Spleen (tissue), 11 donors: ENCODE measurements around the gene KMO. TPM values are rescaled to one million over a fixed set of nuclear protein-coding genes. Genes with fewer than 3 reads are reported as not detected.

Source experiments
- DNase-seq: peaks from one replicate; pipeline ENCODE4 v3.0.0-alpha.2; 2020
- H3K27ac ChIP-seq, 8 donors: fragments of 200-600 bp; sonication (generic) in 7 of 8; 1 replicate in 4 of 8; 2 replicates in 4 of 8; pipeline versions ENCODE4 v1.5.0 to v1.8.0; 2016 to 2021; ENCODE audit warnings: inconsistent platforms in 4 of 8, mild to moderate bottlenecking in 4 of 8, moderate library complexity in 1 of 8
- H3K27me3 ChIP-seq, 7 donors: fragments of 200-600 bp; sonication (generic) in 6 of 7; replicated peaks in 1 of 7; 1 replicate in 4 of 7; 2 replicates in 3 of 7; pipeline versions ENCODE4 v1.5.0 to v1.8.0; 2016 to 2021; ENCODE audit warnings: inconsistent platforms in 3 of 7, mild to moderate bottlenecking in 1 of 7
- H3K36me3 ChIP-seq, 6 donors: fragments of 200-600 bp; sonication (generic) in 5 of 6; 1 replicate in 4 of 6; 2 replicates in 2 of 6; pipeline versions ENCODE4 v1.5.0 to v1.8.0; 2016 to 2021; ENCODE audit warnings: inconsistent platforms in 2 of 6
- H3K4me1 ChIP-seq, 6 donors: fragments of 200-600 bp; sonication (generic) in 5 of 6; 1 replicate in 3 of 6; 2 replicates in 3 of 6; pipeline versions ENCODE4 v1.5.0 to v1.8.0; 2016 to 2021; ENCODE audit warnings: inconsistent platforms in 3 of 6
- H3K4me3 ChIP-seq, 8 donors: fragments of 200-600 bp; sonication (generic) in 7 of 8; 1 replicate in 4 of 8; 2 replicates in 4 of 8; pipeline versions ENCODE4 v1.5.0 to v1.8.0; 2016 to 2021; ENCODE audit warnings: inconsistent platforms in 4 of 8, mild to moderate bottlenecking in 4 of 8, moderate library complexity in 2 of 8
- H3K9me3 ChIP-seq, 8 donors: fragments of 200-600 bp; sonication (generic) in 7 of 8; 1 replicate in 4 of 8; 2 replicates in 4 of 8; pipeline versions ENCODE4 v1.5.0 to v1.8.0; 2016 to 2021; ENCODE audit warnings: inconsistent platforms in 4 of 8
- CTCF ChIP-seq, 11 experiments: fragments of 200-600 bp in 7 of 11; fragments of 450-650 bp in 4 of 11; sonication (generic) in 4 of 11; IDR thresholded peaks in 8 of 11; conservative IDR thresholded peaks in 3 of 11; 1 replicate in 7 of 11; 2 replicates in 4 of 11; pipeline versions ENCODE4 v1.4.0 to v1.8.0; 2016 to 2021; ENCODE audit warnings: antibody characterized with exemption in 11 of 11, inconsistent platforms in 4 of 11, mild to moderate bottlenecking in 1 of 11
- POLR2A ChIP-seq, 3 donors: fragments of 450-650 bp; IDR thresholded peaks; one replicate each; pipeline ENCODE4 v1.5.1; 2017; ENCODE audit warnings: antibody characterized with exemption in 3 of 3, mild to moderate bottlenecking in 1 of 3
- POLR2AphosphoS5 ChIP-seq, 3 donors: sonication (generic); formaldehyde crosslinking; IDR thresholded peaks; one replicate each; pipeline ENCODE4 v1.5.1; 2017; ENCODE audit warnings: antibody characterized with exemption in 3 of 3
- WGBS, 5 donors: extraction: QIAGEN DNeasy Blood & Tissue Kit in 3 of 5; methylation state at CpG; one replicate each; pipeline versions ENCODE4 v1.1.5 to v1.1.7; 2013 to 2018; 5-methylcytosine and 5-hydroxymethylcytosine counted together
- intact Hi-C: fragments of 100-400 bp; cut with DNase I; formaldehyde crosslinking; loops from one replicate; pipeline ENCODE4 v1.15.0; 2023; ENCODE audit warnings: low total_unique reads
- polyA plus RNA-seq, 3 donors: library from polyadenylated mRNA; stranded (reverse); fragments of 200-250 nt; gene quantifications; one replicate each; pipeline ENCODE4 v1.2.1, GENCODE V29; 2013
- total RNA-seq, 7 donors: library from RNA; depleted of rRNA in 3 of 7; stranded (reverse); fragments of >200 nt in 3 of 7; fragmentation: NEBNext Ultra II Directional in 4 of 7; extraction: Animal tissue kit (Norgen Biotek cat#: 25700) in 4 of 7; gene quantifications; one replicate each; pipeline versions ENCODE4 v1.1.0 to v1.2.1, GENCODE V29; 2016 to 2021
- donor health status: healthy with polysubstance abuse.
- donor health status: DM: no; HTN: no; CAD: no; lungs with moderate emphysema.
- donor health status: DM: no; HTN: no; CAD: no.
- donor health status: Bipolar disorder and iron deficiency.
- donor health status: healthy.
- donor health status: DM: no; HTN: no; CAD: no.
- donor health status: DM: yes; HTN: yes; CAD: no.

The KMO gene
- total and polyA plus RNA-seq, 10 donors, result 10.3 to 25.1 (median 15.2) TPM

- Histone ChIP-seq H3K4me3 (no peak overlapping the region), H3K27ac (no peak overlapping the region), H3K4me1 (peaks cover 0 to 46% (median 5%) of the 10 kb centered on the region in 6 donors), H3K36me3 (peaks cover 0 to 7% (median 0%) of the 10 kb centered on the region in 6 donors), H3K9me3 (no peaks in the 10 kb centered on the region), H3K27me3 (no peaks in the 10 kb centered on the region)
- TF ChIP-seq POLR2A (IDR thresholded peaks at IDR 0.05) (no peak), POLR2AphosphoS5 (IDR thresholded peaks at IDR 0.05) (no peak), CTCF (IDR thresholded peaks at IDR 0.05 in 8 of 11, conservative IDR thresholded peaks at IDR 0.05 in 3 of 11) (no peak)
- 77 to 87% (median 85%) methylated on average over 1 of the region's 1 CpG for WGBS, 5 donors
- intact Hi-C loops, result loop anchor here (10.0 kb wide), 1 partner anchor 88 kb away; no protein-coding TSS in a partner anchor
- DNase-seq, result no peak
Observed at GRCh38 chr1:241536304-241536703, 4.1 kb downstream of the KMO start.

GRCh38 chr1:241536969-241537368, 4.8 kb downstream of the KMO start:
- DNase-seq, result no peak
- no peaks in the 10 kb centered on the region for H3K9me3 ChIP-seq
- peaks cover 0 to 7% (median 0%) of the 10 kb centered on the region in 6 donors for H3K36me3 ChIP-seq
- no peak overlapping the region for H3K4me3 ChIP-seq
- peaks cover 0 to 49% (median 5%) of the 10 kb centered on the region in 6 donors for H3K4me1 ChIP-seq
- TF ChIP-seq POLR2AphosphoS5 (IDR thresholded peaks at IDR 0.05) (no peak), CTCF (IDR thresholded peaks at IDR 0.05 in 8 of 11, conservative IDR thresholded peaks at IDR 0.05 in 3 of 11) (no peak), POLR2A (IDR thresholded peaks at IDR 0.05) (no peak)
- 35 to 80% (median 62%) methylated on average over 2 of the region's 2 CpGs for WGBS, 5 donors
- no peaks in the 10 kb centered on the region for H3K27me3 ChIP-seq
- intact Hi-C loops, result loop anchor here (10.0 kb wide), 1 partner anchor 88 kb away; no protein-coding TSS in a partner anchor
- no peak overlapping the region for H3K27ac ChIP-seq

DNA sequence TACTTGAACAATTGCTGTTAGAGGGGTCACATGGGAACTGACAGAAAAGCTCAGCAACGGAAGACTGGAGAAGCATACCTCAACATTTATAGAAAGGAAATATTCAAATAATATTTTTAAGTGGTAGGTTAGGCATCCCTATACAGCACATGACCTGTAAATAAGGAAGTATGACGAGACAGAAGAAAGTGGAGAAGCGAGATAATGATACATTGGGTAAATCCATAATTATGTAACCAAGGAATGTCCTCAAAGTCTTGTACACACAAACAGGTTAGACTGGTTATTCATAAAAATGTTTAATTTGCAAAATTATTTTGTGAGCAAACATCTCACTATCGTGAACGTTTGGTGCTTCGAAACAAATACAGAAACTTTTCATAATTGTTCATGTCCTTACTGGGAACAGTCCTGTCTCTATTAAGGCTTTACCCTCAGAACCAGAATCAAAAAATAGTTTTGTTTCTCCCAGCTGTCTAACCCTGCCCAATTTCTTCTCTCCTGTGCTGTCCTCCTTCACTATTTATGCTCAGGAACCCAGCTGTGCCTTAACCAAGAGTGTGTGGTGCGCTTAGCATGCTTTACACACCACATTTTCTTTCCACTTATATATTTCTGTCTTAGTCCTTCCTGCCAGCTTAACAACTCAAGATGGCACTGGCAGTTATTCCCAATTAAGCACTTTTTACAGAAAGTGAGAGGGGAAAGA, 10.2 kb downstream of the KMO start:
- WGBS, 5 donors, result 61 to 78% (median 68%) methylated on average over 7 of the region's 7 CpGs
- intact Hi-C loops, result no loop called here

More for the DNA sequence above, 10.2 kb downstream of the KMO start:
- Histone ChIP-seq H3K4me3 (no peak overlapping the region), H3K9me3 (no peaks in the 10 kb centered on the region), H3K36me3 (peaks cover 0 to 7% (median 0%) of the 10 kb centered on the region in 6 donors), H3K27me3 (no peaks in the 10 kb centered on the region), H3K27ac (peak overlapping the region in 2 of 8 donors; percentile 12 to 31), H3K4me1 (peaks cover 0 to 14% (median 0%) of the 10 kb centered on the region in 6 donors)
- DNase-seq, result no peak
- TF ChIP-seq CTCF (IDR thresholded peaks at IDR 0.05 in 8 of 11, conservative IDR thresholded peaks at IDR 0.05 in 3 of 11) (no peak), POLR2AphosphoS5 (IDR thresholded peaks at IDR 0.05) (no peak), POLR2A (IDR thresholded peaks at IDR 0.05) (no peak)
